ENCODE measurements around the gene GNG4.

GRCh38 chr1:235625831-235626230 is 23.8 kb downstream of the GNG4 start:
- TF ChIP-seq CTCF (IDR thresholded peaks at IDR 0.05; ENCODE audit: low read depth, low read length) (no peak), POLR2A (IDR thresholded peaks at IDR 0.05; ENCODE audit: extremely low read depth, insufficient read length) (no peak), MAX (IDR thresholded peaks at IDR 0.05; ENCODE audit: low read depth, low read length) (no peak)
